OCI-M2 (cell line): ENCODE data around the gene LPP.

Experiments used
- DNase-seq: peaks from one replicate; lab custom pipeline; 2025; ENCODE audit not compliant: unreplicated experiment; lab: John Stamatoyannopoulos, UW

LPP gene

DNA sequence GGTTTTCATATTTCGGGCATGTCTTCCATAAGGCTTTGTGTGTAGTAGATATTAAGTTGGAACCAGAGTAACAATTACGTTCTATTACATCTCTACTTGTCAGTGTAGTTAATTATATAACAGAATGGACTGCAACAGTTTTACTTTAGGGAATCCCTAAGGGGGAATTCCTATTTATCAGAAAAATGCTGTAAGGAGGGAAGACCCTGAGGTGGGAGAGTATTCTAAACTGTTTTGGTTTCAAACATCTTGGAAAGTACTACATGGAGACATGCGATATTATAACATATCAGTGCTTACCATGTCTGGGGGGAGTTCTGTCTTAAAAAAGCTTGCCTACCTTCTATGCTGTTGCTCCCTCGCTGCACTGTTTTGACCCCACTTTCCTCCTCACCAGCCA, 238.1 kb downstream of the LPP start:
- DNase-seq = no peak

DNA sequence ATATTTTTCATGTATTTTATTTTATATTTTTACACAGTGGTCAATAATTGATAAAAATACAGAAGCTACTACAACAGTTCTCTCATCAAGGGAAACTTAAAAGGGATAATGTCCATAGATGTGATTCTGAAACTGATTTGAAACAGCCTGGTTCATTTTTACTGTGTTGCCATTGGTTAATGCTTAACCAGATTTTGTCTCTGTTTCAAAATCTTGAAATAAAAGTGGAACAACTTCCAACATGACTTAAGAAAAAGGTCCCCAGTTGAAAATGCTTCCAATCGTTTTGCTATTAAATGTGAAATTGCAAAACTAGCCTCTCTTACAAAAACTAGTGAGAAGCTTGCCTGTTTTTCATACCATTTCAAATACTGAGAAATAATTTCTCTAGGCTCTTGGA, 240.7 kb downstream of the LPP start:
- no peak for DNase-seq

DNA sequence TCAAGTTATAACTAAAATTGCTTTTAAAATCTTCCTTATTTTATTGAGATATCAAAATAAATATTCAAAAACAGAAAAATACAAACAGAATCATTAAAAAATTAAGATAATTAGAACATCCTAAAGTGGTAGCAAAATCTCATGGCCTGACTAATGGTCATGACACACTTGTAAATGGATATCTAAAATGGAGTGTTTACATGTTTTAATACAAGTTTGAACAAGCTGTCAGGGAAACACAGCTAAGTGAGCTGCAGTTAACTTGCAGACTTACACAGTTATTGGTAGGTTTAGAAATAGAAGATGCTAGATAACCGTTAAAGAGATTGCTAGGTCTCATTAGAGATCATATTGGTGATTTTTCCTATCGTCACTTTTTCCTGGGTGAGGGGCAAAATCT, 242.3 kb downstream of the LPP start:
- DNase-seq = no peak

DNA sequence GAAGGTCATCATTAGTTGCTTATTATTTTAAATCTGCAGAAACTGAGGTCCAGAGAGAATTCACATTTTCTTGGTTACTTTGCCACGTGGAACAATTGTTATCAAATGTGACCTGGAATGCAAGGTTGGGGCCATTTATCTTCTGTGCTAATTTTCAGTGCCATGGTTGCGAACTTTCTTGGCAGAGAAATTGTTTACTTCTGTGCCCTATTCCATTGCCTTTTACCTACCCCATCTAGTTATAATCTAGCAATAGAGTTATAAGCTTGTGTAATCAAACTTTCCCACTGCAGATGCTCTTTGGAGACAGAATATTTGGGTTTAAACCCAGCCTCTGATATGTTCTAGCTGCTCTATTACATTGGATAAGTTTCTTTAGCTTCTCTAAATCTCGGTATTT, 242.9 kb downstream of the LPP start:
- no peak for DNase-seq

GRCh38 chr3:188397766-188398705, 244.1 kb downstream of the LPP start:
- DNase-seq = no peak

GRCh38 chr3:188400494-188401243, 246.7 kb downstream of the LPP start:
- no peak for DNase-seq

DNA sequence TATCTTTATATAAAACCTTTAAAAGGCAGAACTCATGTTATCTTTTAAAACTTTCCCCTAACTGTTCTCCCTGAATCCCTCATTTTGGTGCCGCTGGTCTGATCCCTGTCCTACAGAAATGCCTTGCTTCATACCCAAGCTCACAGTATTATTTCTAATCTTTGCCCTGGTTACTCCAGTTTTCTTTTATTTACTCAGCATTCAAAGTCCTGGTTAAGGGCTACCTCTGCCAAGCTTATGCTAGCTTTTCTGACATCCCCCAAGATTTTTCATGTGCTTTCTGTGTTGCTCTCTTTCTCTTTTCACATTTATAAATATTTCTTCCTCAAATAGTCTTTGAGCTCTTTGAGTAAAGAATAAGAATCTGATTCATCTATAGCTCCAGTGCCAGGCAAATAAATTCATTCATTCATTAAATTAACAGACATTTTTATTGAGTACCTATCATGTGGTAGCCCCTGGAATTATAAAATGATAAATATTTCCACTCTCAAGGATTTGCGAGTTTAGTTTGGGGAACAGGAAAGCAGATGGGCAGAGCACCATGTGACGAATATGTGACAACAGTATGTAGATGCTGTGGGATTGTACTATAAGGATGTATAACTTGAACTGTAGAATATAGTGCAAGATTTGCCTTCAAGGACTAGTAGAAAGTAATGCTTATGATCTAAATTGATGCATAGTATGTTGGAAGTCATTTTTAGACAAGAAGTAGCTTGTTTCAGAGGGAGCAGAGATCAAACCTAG, 247.5 kb downstream of the LPP start:
- no peak for DNase-seq

DNA sequence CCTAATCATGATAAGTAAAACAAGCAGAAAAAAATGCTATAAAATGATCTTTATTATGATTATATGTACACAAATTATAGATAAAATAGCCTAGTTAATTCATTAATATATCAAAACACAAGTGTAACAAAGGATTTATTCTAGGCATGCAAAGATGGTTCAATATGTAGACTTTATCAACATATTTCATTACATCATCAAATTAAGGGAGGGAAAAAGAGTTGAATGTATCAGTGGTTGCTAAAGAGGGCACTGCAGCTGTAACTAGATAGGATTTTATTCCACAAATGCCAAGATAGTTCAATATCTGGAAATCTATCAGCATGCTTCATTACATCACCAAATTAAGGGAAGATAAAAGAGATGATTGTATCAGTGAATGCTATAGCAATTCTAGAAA, 248.3 kb downstream of the LPP start:
- no peak for DNase-seq

DNA sequence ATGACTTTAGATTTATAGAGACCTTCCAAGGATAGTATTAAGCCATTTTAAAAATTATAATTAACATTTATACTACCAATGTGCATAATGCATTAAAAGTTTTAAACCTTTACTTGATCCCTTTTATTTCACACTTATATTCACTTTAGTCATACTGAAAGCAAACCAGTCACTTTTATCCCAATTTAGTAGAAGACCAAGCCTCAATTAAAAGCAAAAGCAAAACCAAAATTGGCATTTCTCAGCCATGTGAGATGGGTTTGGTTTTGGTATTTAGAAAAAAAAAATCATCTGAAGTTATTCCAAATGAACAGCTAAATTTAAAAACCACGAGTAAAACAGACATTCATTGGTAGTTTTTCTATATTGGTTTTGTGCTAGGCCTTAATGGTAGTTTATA, 249.4 kb downstream of the LPP start:
- no peak for DNase-seq

DNA sequence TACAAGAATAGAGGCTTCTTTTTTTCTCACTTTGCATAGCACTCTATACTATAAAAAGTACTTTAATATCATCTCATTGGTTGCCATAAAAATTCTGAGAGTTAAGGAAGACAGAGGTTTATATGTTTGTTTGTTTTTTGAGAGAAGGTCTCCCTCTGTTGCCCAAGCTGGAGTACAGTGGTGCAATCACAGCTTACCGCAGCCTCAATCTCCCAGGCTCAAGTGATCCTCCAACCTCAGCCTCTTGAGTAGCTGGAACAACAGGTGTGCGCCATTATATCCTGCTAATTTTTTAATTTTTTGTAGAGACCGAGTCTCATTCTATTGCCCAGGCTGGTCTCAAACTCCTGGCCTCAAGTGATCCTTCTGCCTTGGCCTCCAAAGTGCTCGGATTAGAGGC, 250.2 kb downstream of the LPP start:
- no peak for DNase-seq

GRCh38 chr3:188404701-188405100, 250.7 kb downstream of the LPP start:
- DNase-seq = no peak

DNA sequence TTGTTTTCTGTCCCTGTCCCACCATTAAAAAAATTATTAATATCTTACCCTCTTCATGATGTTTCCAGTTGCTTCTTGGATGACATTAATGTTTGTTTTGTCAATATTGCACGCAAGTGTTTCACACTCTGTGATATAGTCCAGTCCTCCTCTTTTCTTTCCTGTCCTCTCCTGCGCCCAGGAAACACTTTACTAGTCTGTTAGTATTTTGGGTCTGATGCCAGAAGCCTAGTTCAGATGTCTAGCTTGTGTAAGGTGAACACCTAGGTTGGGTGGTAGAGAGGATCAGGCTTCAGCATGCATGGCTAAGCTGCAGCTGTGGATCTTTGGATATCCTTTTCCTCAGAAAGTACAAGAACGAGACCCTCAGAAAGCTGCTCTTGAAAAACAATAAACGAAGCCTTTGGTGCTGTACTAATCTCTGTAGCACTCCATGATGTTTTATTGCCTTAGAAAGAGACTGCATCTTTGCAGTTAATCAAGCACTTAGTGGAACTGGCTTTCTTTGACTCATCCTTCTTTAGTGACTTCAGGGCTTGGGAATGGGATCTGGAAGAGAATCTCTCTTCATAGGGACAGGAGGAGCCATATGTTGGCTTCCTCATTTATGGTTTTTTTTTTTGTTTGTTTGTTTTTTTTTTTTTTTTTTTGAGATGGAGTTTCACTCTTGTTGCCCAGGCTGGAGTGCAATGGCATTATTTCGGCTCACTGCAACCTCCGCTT, 253.4 kb downstream of the LPP start:
- DNase-seq = no peak

GRCh38 chr3:188408831-188409230, 254.9 kb downstream of the LPP start:
- DNase-seq = no peak

DNA sequence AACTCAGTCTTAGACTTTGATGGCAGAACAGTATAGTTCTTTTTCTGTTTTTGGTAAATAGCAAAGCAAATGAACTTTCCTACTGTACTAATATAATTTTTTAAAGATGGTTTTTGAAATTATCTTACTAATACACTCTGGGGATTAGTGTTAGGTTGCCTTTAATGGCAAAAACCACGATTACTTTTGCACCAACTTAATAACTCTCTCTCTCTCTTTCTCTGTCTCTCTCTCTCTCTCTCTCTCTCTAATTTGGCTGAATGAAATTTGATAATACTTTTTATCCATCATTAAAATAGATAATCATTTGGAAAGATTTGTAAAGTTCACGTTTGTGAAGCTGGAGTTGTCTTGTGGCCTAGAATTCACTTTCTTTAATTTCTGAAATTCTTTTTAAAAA, 257.8 kb downstream of the LPP start:
- DNase-seq = no peak

GRCh38 chr3:188415196-188415595, 261.2 kb downstream of the LPP start:
- no peak for DNase-seq

DNA sequence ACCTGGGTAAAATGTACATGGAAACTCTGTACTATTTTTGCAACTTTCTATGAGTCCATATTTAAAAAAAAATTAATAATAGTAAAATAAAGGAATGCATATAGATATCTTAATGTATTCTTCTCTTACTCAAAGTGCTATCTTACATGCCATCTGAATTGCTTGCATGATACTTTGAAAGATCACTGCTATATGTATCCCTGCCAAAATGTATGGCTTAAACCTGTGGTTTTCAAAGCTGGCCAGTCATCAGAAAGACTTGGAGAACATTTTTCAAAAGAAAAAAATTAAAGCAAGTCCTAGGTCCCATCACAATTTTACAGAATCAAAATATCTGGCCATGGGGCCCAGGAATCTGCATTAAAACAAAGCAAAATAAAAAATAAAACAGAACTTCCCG, 262.1 kb downstream of the LPP start:
- no peak for DNase-seq

GRCh38 chr3:188417271-188417696, 263.3 kb downstream of the LPP start:
- DNase-seq = no peak

GRCh38 chr3:188417766-188418165, 263.8 kb downstream of the LPP start:
- DNase-seq = no peak

GRCh38 chr3:188421151-188421821, 267.3 kb downstream of the LPP start:
- DNase-seq = no peak

DNA sequence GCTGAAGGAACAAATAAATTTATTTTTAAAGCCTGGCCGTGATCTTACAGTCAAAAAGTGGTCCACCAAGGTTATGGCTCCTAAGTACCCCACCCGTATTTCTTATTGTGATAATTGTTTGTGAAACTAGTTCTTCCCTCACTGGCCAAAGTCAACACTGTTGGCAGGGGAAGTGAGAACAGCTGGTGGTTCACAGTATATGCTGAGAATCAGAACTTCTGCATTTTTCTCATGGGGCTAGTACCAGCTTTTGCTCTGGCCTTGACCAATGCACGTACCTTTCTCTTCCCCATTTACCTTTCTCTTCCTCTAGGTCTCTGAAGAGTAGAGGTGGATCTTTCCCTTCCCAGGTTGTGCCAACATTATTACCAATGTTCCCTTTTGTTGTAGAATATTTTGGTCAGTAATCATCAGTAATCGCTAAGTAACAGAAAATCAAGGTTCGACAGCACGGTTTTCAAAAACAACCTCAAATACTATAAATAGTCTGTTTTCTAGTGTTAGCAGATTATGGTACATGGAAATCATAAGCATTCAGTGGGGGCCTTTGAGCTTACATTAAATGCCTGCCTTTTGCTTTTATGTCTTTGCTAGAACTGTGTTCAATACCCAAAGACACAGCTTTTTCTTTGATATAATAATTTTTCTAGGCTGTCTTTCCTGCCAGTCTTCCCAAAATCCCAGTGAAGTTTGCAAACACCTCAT, 268.0 kb downstream of the LPP start:
- DNase-seq = no peak
